Right lobe of liver (tissue), 4 donors: ENCODE data around the gene NLGN1.

Source experiments
- CTCF ChIP-seq, 4 donors: fragments of 200-600 bp in 3 of 4; fragments of 450-650 bp in 1 of 4; IDR thresholded peaks; one replicate each; pipeline versions ENCODE4 v1.5.1 to v1.8.0; 2016 to 2022; ENCODE audit warnings: antibody characterized with exemption in 4 of 4, mild to moderate bottlenecking in 2 of 4
- POLR2A ChIP-seq: fragments of 450-650 bp; IDR thresholded peaks from one replicate; pipeline ENCODE4 v1.6.1; 2017; ENCODE audit warnings: antibody characterized with exemption, mild to moderate bottlenecking
- donor health status: DM: no; HTN: no; CAD: no.
- donor health status: DM: no; HTN: no; CAD: no.
- donor health status: DM: no; HTN: yes; CAD: no.

- TF ChIP-seq CTCF (IDR thresholded peaks at IDR 0.05) = no peak
- no peak for TF ChIP-seq POLR2A
Measured at GRCh38 chr3:174102866-174103265, 705.3 kb downstream of the NLGN1 start.
